SK-N-SH (cell line): ENCODE data around the gene S100A2. TPM values are rescaled to one million over a fixed set of nuclear protein-coding genes. Genes with fewer than 3 reads are reported as not detected.

Experiments
- CTCF ChIA-PET: fragments of 300-600, 350-600 bp; formaldehyde crosslinking; extraction: SDS; loops from one replicate; lab custom pipeline; 2021; lab: Yijun Ruan, JAX
- POLR2A ChIA-PET: fragments of 350-600 bp; sonication (Branson Sonifier 250); formaldehyde crosslinking; extraction: SDS; loops from one replicate; lab custom pipeline; 2020; ENCODE audit warnings: antibody characterized with exemption, inconsistent platforms; lab: Yijun Ruan, JAX
- DNase-seq: peaks from one replicate; pipeline ENCODE4 v3.0.0; 2012
- H2AFZ ChIP-seq: fragments of 200-600 bp; sonication (generic); 2 replicates; pipeline ENCODE4 v1.8.1; 2016; ENCODE audit warnings: antibody characterized with exemption, mild to moderate bottlenecking, low read depth
- H3F3A ChIP-seq: fragments of 200-600 bp; sonication (generic); replicated peaks from 2 replicates; pipeline ENCODE3; 2016; ENCODE audit warnings: antibody characterized with exemption, mild to moderate bottlenecking; ENCODE audit not compliant: insufficient read depth
- H3K27ac ChIP-seq, 2 experiments: fragments of 200-500 bp in 1 of 2; fragments of 200-600 bp in 1 of 2; sonication (Bioruptor generic) in 1 of 2; sonication (generic), shearing (Covaris generic) in 1 of 2; 2 replicates each; pipeline versions ENCODE4 v1.5.1 to v1.6.1; 2014 to 2016; ENCODE audit warnings: low read depth in 2 of 2, inconsistent platforms in 1 of 2, low read length in 1 of 2, mild to moderate bottlenecking in 1 of 2, mixed read lengths in 1 of 2
- H3K27me3 ChIP-seq: fragments of 200-600 bp; sonication (generic), shearing (Covaris generic); 2 replicates; pipeline ENCODE4 v1.6.1; 2016; ENCODE audit warnings: mixed run types; ENCODE audit not compliant: insufficient read depth
- H3K36me3 ChIP-seq, 2 experiments: fragments of 200-500 bp in 1 of 2; fragments of 200-600 bp in 1 of 2; sonication (Bioruptor generic) in 1 of 2; sonication (generic) in 1 of 2; replicated peaks in 1 of 2; 2 replicates each; pipeline versions ENCODE3 to v1.5.1; 2014 to 2016; ENCODE audit warnings: low read length in 1 of 2, mild to moderate bottlenecking in 1 of 2; ENCODE audit not compliant: insufficient read depth in 2 of 2, control insufficient read depth in 1 of 2
- H3K4me1 ChIP-seq, 2 experiments: fragments of 200-500 bp in 1 of 2; fragments of 200-600 bp in 1 of 2; sonication (Bioruptor generic) in 1 of 2; sonication (generic), shearing (Covaris generic) in 1 of 2; 2 replicates each; pipeline versions ENCODE4 v1.5.1 to v1.6.1; 2014 to 2016; ENCODE audit warnings: low read depth in 1 of 2, low read length in 1 of 2, mixed run types in 1 of 2; ENCODE audit not compliant: insufficient read depth in 2 of 2, control insufficient read depth in 1 of 2
- H3K4me2 ChIP-seq: fragments of 200-600 bp; sonication (generic), shearing (Covaris generic); 2 replicates; pipeline ENCODE4 v1.6.1; 2017; ENCODE audit warnings: mixed run types
- H3K4me3 ChIP-seq, 2 experiments: fragments of 200-500 bp in 1 of 2; fragments of 200-600 bp in 1 of 2; sonication (Bioruptor generic) in 1 of 2; sonication (generic), shearing (Covaris generic) in 1 of 2; 2 replicates each; pipeline versions ENCODE4 v1.5.1 to v1.8.1; 2014 to 2016; ENCODE audit warnings: low read depth in 2 of 2, inconsistent platforms in 1 of 2, low read length in 1 of 2, mild to moderate bottlenecking in 1 of 2, mixed read lengths in 1 of 2, moderate library complexity in 1 of 2
- H3K79me2 ChIP-seq: fragments of 200-600 bp; sonication (generic); 2 replicates; pipeline ENCODE4 v1.8.1; 2017; ENCODE audit warnings: mild to moderate bottlenecking; ENCODE audit not compliant: insufficient read depth
- H3K9ac ChIP-seq: fragments of 200-600 bp; sonication (generic); 2 replicates; pipeline ENCODE4 v1.6.1; 2017; ENCODE audit warnings: mixed run types
- H3K9me2 ChIP-seq: fragments of 200-600 bp; sonication (generic); 2 replicates; pipeline ENCODE4 v1.6.1; 2017; ENCODE audit warnings: mixed run types
- H3K9me3 ChIP-seq: fragments of 200-600 bp; sonication (generic); 2 replicates; pipeline ENCODE4 v1.6.1; 2017; ENCODE audit warnings: mixed run types, mild to moderate bottlenecking, moderate library complexity
- H4K20me1 ChIP-seq: fragments of 200-600 bp; sonication (generic); 2 replicates; pipeline ENCODE4 v1.6.1; 2017; ENCODE audit warnings: mild to moderate bottlenecking, mixed run types; ENCODE audit not compliant: insufficient read depth
- CHD2 ChIP-seq: fragments of 150-350 bp; IDR thresholded peaks from 2 replicates; pipeline ENCODE4 v1.6.1; 2018; ENCODE audit warnings: low read length; ENCODE audit not compliant: partially characterized antibody
- ELF1 ChIP-seq: IDR thresholded peaks from 2 replicates; pipeline ENCODE4 v1.4.0; 2012
- FOSL2 ChIP-seq: IDR thresholded peaks from 2 replicates; pipeline ENCODE4 v1.4.0; 2012; ENCODE audit warnings: low read depth, mild to moderate bottlenecking, moderate library complexity, borderline replicate concordance
- FOXJ3 ChIP-seq: sonication (generic); formaldehyde crosslinking; IDR thresholded peaks from 2 replicates; pipeline ENCODE4 v1.5.1; 2020; ENCODE audit warnings: mild to moderate bottlenecking, missing genetic modification reagents
- FOXM1 ChIP-seq: IDR thresholded peaks from 2 replicates; pipeline ENCODE4 v1.4.0; 2012; ENCODE audit warnings: low read depth, mild to moderate bottlenecking
- GABPA ChIP-seq: IDR thresholded peaks from 2 replicates; pipeline ENCODE4 v1.4.0; 2012; ENCODE audit warnings: low read depth, mild to moderate bottlenecking
- GATA2 ChIP-seq: sonication (generic); formaldehyde crosslinking; IDR thresholded peaks from 2 replicates; pipeline ENCODE4 v1.5.0; 2020; ENCODE audit warnings: mild to moderate bottlenecking, missing genetic modification reagents
- IRF3 ChIP-seq: fragments of 150-350 bp; IDR thresholded peaks from 2 replicates; pipeline ENCODE4 v1.6.1; 2016; ENCODE audit warnings: mild to moderate bottlenecking, low read depth, low read length
- JUND ChIP-seq: IDR thresholded peaks from 2 replicates; pipeline ENCODE4 v1.4.0; 2012
- MAX ChIP-seq: IDR thresholded peaks from 2 replicates; pipeline ENCODE4 v1.4.0; 2012; ENCODE audit warnings: low read depth
- MEF2A ChIP-seq: IDR thresholded peaks from 2 replicates; pipeline ENCODE4 v1.4.0; 2012; ENCODE audit warnings: low read depth, borderline replicate concordance
- NFIC ChIP-seq: IDR thresholded peaks from 2 replicates; pipeline ENCODE4 v1.4.0; 2012; ENCODE audit warnings: borderline replicate concordance
- PBX3 ChIP-seq: IDR thresholded peaks from 2 replicates; pipeline ENCODE4; 2012
- POLR2AphosphoS5 ChIP-seq: IDR thresholded peaks from 2 replicates; pipeline ENCODE4 v1.6.1; 2012; ENCODE audit warnings: low read depth, low read length
- RAD21 ChIP-seq: IDR thresholded peaks from 2 replicates; pipeline ENCODE4 v1.6.1; 2012; ENCODE audit warnings: mild to moderate bottlenecking, low read length
- RCOR1 ChIP-seq: fragments of 150-350 bp; IDR thresholded peaks from 2 replicates; pipeline ENCODE4 v1.6.1; 2017; ENCODE audit warnings: antibody characterized with exemption, low read length
- REST ChIP-seq: IDR thresholded peaks from 2 replicates; pipeline ENCODE4 v1.6.1; 2012; ENCODE audit warnings: mild to moderate bottlenecking, low read depth, low read length, moderate library complexity
- RFX5 ChIP-seq: IDR thresholded peaks from 2 replicates; pipeline ENCODE4 v1.6.1; 2012; ENCODE audit warnings: mild to moderate bottlenecking, improper control_type of control experiment, low read length
- RXRA ChIP-seq: IDR thresholded peaks from 2 replicates; pipeline ENCODE4 v1.4.0; 2012; ENCODE audit warnings: low read depth, mild to moderate bottlenecking, borderline replicate concordance
- SIN3A ChIP-seq: IDR thresholded peaks from 2 replicates; pipeline ENCODE4 v1.6.1; 2012; ENCODE audit warnings: low read depth, mild to moderate bottlenecking, low read length, moderate library complexity, borderline replicate concordance
- SMC3 ChIP-seq: IDR thresholded peaks from 2 replicates; pipeline ENCODE4 v1.6.1; 2012; ENCODE audit warnings: low read depth, low read length, improper control_type of control experiment
- TCF12 ChIP-seq: IDR thresholded peaks from 2 replicates; pipeline ENCODE4 v1.4.0; 2012
- TEAD4 ChIP-seq: IDR thresholded peaks from 2 replicates; pipeline ENCODE4 v1.4.0; 2012; ENCODE audit warnings: mild to moderate bottlenecking, borderline replicate concordance; ENCODE audit not compliant: insufficient read depth
- USF1 ChIP-seq: IDR thresholded peaks from 2 replicates; pipeline ENCODE4 v1.4.0; 2012; ENCODE audit warnings: low read depth, borderline replicate concordance
- USF2 ChIP-seq: fragments of 150-350 bp; IDR thresholded peaks from 2 replicates; pipeline ENCODE4 v1.6.1; 2017; ENCODE audit warnings: antibody characterized with exemption, low read length, low read depth, borderline replicate concordance
- YY1 ChIP-seq: IDR thresholded peaks from 2 replicates; pipeline ENCODE4 v1.4.0; 2012; ENCODE audit warnings: low read depth, mild to moderate bottlenecking
- WGBS: methylation state at CpG from one replicate; pipeline ENCODE4 v1.1.6; 2017; ENCODE audit warnings: low lambda C conversion rate; 5-methylcytosine and 5-hydroxymethylcytosine counted together
- polyA plus RNA-seq, 3 experiments: library from polyadenylated mRNA; depleted of rRNA; stranded (reverse); fragments of >200 nt; gene quantifications; 2 replicates each; pipeline ENCODE4 v1.2.3, GENCODE V29; 2012

Gene S100A2
- polyA plus RNA-seq, 1 of the 3 experiments (the other 2 are of a cell fraction), result 31.4 TPM

GRCh38 chr1:153548722-153549688, 16.6 kb downstream of the S100A2 start, which contains the start of gene S100A3:
TSS of gene S100A3 (minus strand) at chr1:153549258. CDS start at chr1:153548485, 773 bp downstream.
- Histone ChIP-seq H3K4me1 (peaks cover 65% of the 10 kb centered on the region in 2 experiments; a peak in 3 of 4 replicates), H4K20me1 (no peaks in the 10 kb centered on the region), H3K9me2 (no peaks in the 10 kb centered on the region), H3K4me3 (no peak within 1 kb of the TSS), H3K36me3 (no peaks in the 10 kb centered on the region), H3F3A (peaks cover 7% of the 10 kb centered on the region), H3K4me2 (peak within 1 kb of the TSS; percentile 51; the same call in 1 of the 2 replicates), H3K9ac (peak within 1 kb of the TSS; percentile 58), H3K27me3 (no peaks in the 10 kb centered on the region), H3K9me3 (no peaks in the 10 kb centered on the region), H3K27ac (peak within 1 kb of the TSS; percentile 64 to 91), H2AFZ (peak within 1 kb of the TSS; percentile 69), H3K79me2 (no peaks in the 10 kb centered on the region)
- CTCF ChIA-PET, result interaction anchor here (0.7 to 11.8 kb wide), 5 partner anchors 11 to 68 kb away, joined by 3 to 62 read pairs (median 4); no protein-coding TSS in a partner anchor
- no peak for DNase-seq
- POLR2A ChIA-PET, result no interaction called here
- 57% methylated on average over 12 of the region's 14 CpGs for WGBS
- TF ChIP-seq JUND (no peak; the same call in 1 of the 2 replicates), FOSL2 (peak; percentile 95; the same call in 1 of the 2 replicates), TEAD4 (no peak), MEF2A (no peak), ELF1 (no peak; the same call in 1 of the 2 replicates), PBX3 (peak; percentile 37; the same call in 1 of the 2 replicates), CHD2 (no peak), POLR2AphosphoS5 (peak; percentile 41; the same call in 1 of the 2 replicates), FOXM1 (no peak), IRF3 (no peak), NFIC (peak; percentile 64; the same call in 1 of the 2 replicates), FOXJ3 (no peak), SIN3A (no peak), YY1 (no peak), REST (peak; percentile 59; the same call in 1 of the 2 replicates), USF2 (no peak), USF1 (no peak), RCOR1 (no peak), RFX5 (no peak), RXRA (no peak; the same call in 1 of the 2 replicates), GABPA (no peak), SMC3 (0 out of 2 replicates have a peak, but pooled peaks have one; percentile 10), TCF12 (peak; percentile 69), GATA2 (no peak), RAD21 (no peak), MAX (peak; percentile 57)
